Left ventricle myocardium inferior (tissue), 1 donor: Measurements from ENCODE around the gene SLC22A15. TPM values are rescaled to one million over a fixed set of nuclear protein-coding genes. Genes with fewer than 3 reads are reported as not detected.

Experiments used
- DNase-seq: peaks from one replicate; pipeline ENCODE4 v3.0.0-alpha.2; 2020
- H3K27ac ChIP-seq: fragments of 200-600 bp; replicated peaks from 2 replicates; pipeline ENCODE4 v1.8.0; 2021
- H3K27me3 ChIP-seq: fragments of 200-600 bp; 2 replicates; pipeline ENCODE4 v1.8.0; 2021; ENCODE audit warnings: low read depth
- H3K36me3 ChIP-seq: fragments of 200-600 bp; 2 replicates; pipeline ENCODE4 v1.8.0; 2021
- H3K4me1 ChIP-seq: fragments of 200-600 bp; 2 replicates; pipeline ENCODE4 v1.8.0; 2021
- H3K4me3 ChIP-seq: fragments of 200-600 bp; 2 replicates; pipeline ENCODE4 v1.8.0; 2021; ENCODE audit warnings: mild to moderate bottlenecking, moderate library complexity
- H3K9me3 ChIP-seq: fragments of 200-600 bp; replicated peaks from 2 replicates; pipeline ENCODE4 v1.8.0; 2021
- CTCF ChIP-seq: fragments of 200-600 bp; IDR thresholded peaks from 2 replicates; pipeline ENCODE4 v1.8.0; 2021; ENCODE audit warnings: antibody characterized with exemption, mild to moderate bottlenecking, borderline replicate concordance
- intact Hi-C: fragments of 100-400 bp; cut with micrococcal nuclease; formaldehyde crosslinking; loops from one replicate; pipeline ENCODE4 v1.11.0; 2022
- total RNA-seq: library from RNA; stranded (reverse); fragmentation: NEBNext Ultra II Directional; extraction: Animal tissue kit (Norgen Biotek cat#: 25700); gene quantifications from one replicate; pipeline ENCODE4 v1.2.1, GENCODE V29; 2021
- donor health status: DM: no; HTN: yes; CAD: no; lungs with severe emphysema.

SLC22A15 gene
- total RNA-seq, 1 donor from 2014 or later, result 8.4 TPM

- DNase-seq, result no peak
- Histone ChIP-seq H3K4me3 (no peak overlapping the region), H3K9me3 (peaks cover 40% of the 10 kb centered on the region), H3K27ac (no peak overlapping the region), H3K27me3 (no peaks in the 10 kb centered on the region), H3K36me3 (peaks cover 30% of the 10 kb centered on the region), H3K4me1 (no peaks in the 10 kb centered on the region)
- intact Hi-C loops, result no loop called here
- no peak for TF ChIP-seq CTCF
Measured at GRCh38 chr1:116095027-116095426, 118.7 kb downstream of the SLC22A15 start.

GRCh38 chr1:116096013-116096618 is 119.8 kb downstream of the SLC22A15 start:
- TF ChIP-seq CTCF, result no peak
- Histone ChIP-seq H3K27ac (no peak overlapping the region), H3K4me3 (no peak overlapping the region), H3K4me1 (no peaks in the 10 kb centered on the region), H3K27me3 (no peaks in the 10 kb centered on the region), H3K9me3 (peaks cover 29% of the 10 kb centered on the region), H3K36me3 (peaks cover 22% of the 10 kb centered on the region)
- no peak for DNase-seq
- intact Hi-C loops, result no loop called here

- H3K9me3 ChIP-seq, result peaks cover 25% of the 10 kb centered on the region
- no peaks in the 10 kb centered on the region for H3K27me3 ChIP-seq
- peaks cover 15% of the 10 kb centered on the region for H3K36me3 ChIP-seq
- no peak for TF ChIP-seq CTCF
- H3K4me3 ChIP-seq, result no peak overlapping the region
- intact Hi-C loops, result no loop called here
- no peak overlapping the region for H3K27ac ChIP-seq
- H3K4me1 ChIP-seq, result no peaks in the 10 kb centered on the region
- no peak for DNase-seq
Measured at GRCh38 chr1:116097626-116098025, 121.3 kb downstream of the SLC22A15 start.

- H3K9me3 ChIP-seq, result peaks cover 23% of the 10 kb centered on the region
- no peak overlapping the region for H3K27ac ChIP-seq
- no peaks in the 10 kb centered on the region for H3K27me3 ChIP-seq
- DNase-seq, result no peak
- TF ChIP-seq CTCF, result no peak
- H3K4me1 ChIP-seq, result no peaks in the 10 kb centered on the region
- peaks cover 15% of the 10 kb centered on the region for H3K36me3 ChIP-seq
- H3K4me3 ChIP-seq, result no peak overlapping the region
- intact Hi-C loops, result no loop called here
Measured at GRCh38 chr1:116099379-116099778, 123.1 kb downstream of the SLC22A15 start.

GRCh38 chr1:116099919-116100318 is 123.6 kb downstream of the SLC22A15 start:
- no peaks in the 10 kb centered on the region for H3K4me1 ChIP-seq
- no peak overlapping the region for H3K4me3 ChIP-seq
- intact Hi-C loops, result no loop called here
- peaks cover 17% of the 10 kb centered on the region for H3K9me3 ChIP-seq
- H3K27me3 ChIP-seq, result no peaks in the 10 kb centered on the region
- no peak for TF ChIP-seq CTCF
- H3K27ac ChIP-seq, result no peak overlapping the region
- DNase-seq, result no peak
- H3K36me3 ChIP-seq, result peaks cover 10% of the 10 kb centered on the region

- intact Hi-C loops, result no loop called here
- Histone ChIP-seq H3K4me1 (no peaks in the 10 kb centered on the region), H3K9me3 (no peaks in the 10 kb centered on the region), H3K27ac (no peak overlapping the region), H3K4me3 (no peak overlapping the region), H3K36me3 (no peaks in the 10 kb centered on the region), H3K27me3 (no peaks in the 10 kb centered on the region)
- DNase-seq, result no peak
- no peak for TF ChIP-seq CTCF
Measured at GRCh38 chr1:116104667-116105066, 128.4 kb downstream of the SLC22A15 start.
